H54 (cell line): ENCODE measurements around the gene RAB3A.

ENCODE experiments used
- DNase-seq: peaks from one replicate; pipeline ENCODE4 v3.0.0; 2011; ENCODE audit warnings: low spot score, mixed read lengths; ENCODE audit not compliant: insufficient read length
- FAIRE-seq: peaks from 3 replicates; lab custom pipeline; 2011; peaks lifted over from hg19 to GRCh38; lab: Jason Lieb, UNC
- POLR2A ChIP-seq: IDR thresholded peaks from 2 replicates; pipeline ENCODE4 v1.6.1; 2011; ENCODE audit warnings: low read depth, mild to moderate bottlenecking, low read length

RAB3A gene

GRCh38 chr19:18203863-18204393 lies at the start of gene RAB3A:
Gene RAB3A, minus strand, starts transcription at chr19:18204042. Its CDS starts 1,302 bp downstream, at chr19:18202740.
- DNase-seq (peak; percentile 95), FAIRE-seq (peak; percentile 87)
- TF ChIP-seq POLR2A = peak; percentile 25; the same call in 1 of the 2 replicates

- FAIRE-seq (no peak), DNase-seq (no peak)
- no peak for TF ChIP-seq POLR2A
Measured at GRCh38 chr19:18253130-18253529, 49.3 kb upstream of the RAB3A start.

GRCh38 chr19:18252370-18252717 lies 48.5 kb upstream of the RAB3A start:
- TF ChIP-seq POLR2A = no peak
- no peak for FAIRE-seq
- no peak for DNase-seq

GRCh38 chr19:18251587-18252369 lies 47.9 kb upstream of the RAB3A start:
- no peak for TF ChIP-seq POLR2A
- FAIRE-seq (peak; percentile 53), DNase-seq (peak; percentile 77)

GRCh38 chr19:18249834-18250233 lies 46.0 kb upstream of the RAB3A start:
- TF ChIP-seq POLR2A = no peak
- FAIRE-seq (no peak), DNase-seq (no peak)

- no peak for FAIRE-seq
- no peak for DNase-seq
- TF ChIP-seq POLR2A = no peak
Measured at GRCh38 chr19:18245297-18245696, 41.5 kb upstream of the RAB3A start.

- DNase-seq (no peak), FAIRE-seq (no peak)
- TF ChIP-seq POLR2A = no peak
Measured at GRCh38 chr19:18239303-18239702, 35.5 kb upstream of the RAB3A start.

GRCh38 chr19:18234194-18234593 lies 30.4 kb upstream of the RAB3A start:
- no peak for DNase-seq
- FAIRE-seq = no peak
- no peak for TF ChIP-seq POLR2A

- no peak for TF ChIP-seq POLR2A
- no peak for DNase-seq
- no peak for FAIRE-seq
Measured at GRCh38 chr19:18233224-18233825, 29.5 kb upstream of the RAB3A start.

- FAIRE-seq (no peak), DNase-seq (no peak)
- no peak for TF ChIP-seq POLR2A
Measured at GRCh38 chr19:18232540-18233223, 28.8 kb upstream of the RAB3A start.

- DNase-seq (no peak), FAIRE-seq (no peak)
- no peak for TF ChIP-seq POLR2A
Measured at GRCh38 chr19:18231775-18232174, 27.9 kb upstream of the RAB3A start.

- FAIRE-seq (no peak), DNase-seq (peak; percentile 50)
- TF ChIP-seq POLR2A = no peak
Measured at GRCh38 chr19:18230941-18231734, 27.3 kb upstream of the RAB3A start.

GRCh38 chr19:18229915-18230314 lies 26.1 kb upstream of the RAB3A start:
- TF ChIP-seq POLR2A = no peak
- no peak for FAIRE-seq
- no peak for DNase-seq

GRCh38 chr19:18229474-18229873 lies 25.6 kb upstream of the RAB3A start:
- DNase-seq = no peak
- no peak for FAIRE-seq
- no peak for TF ChIP-seq POLR2A
